Measurements from ENCODE around the gene GNL2.

Gene GNL2

GRCh38 chr1:37633938-37634243, 38.2 kb upstream of the GNL2 start:
- Mint-ChIP-seq H3K27ac (no peak overlapping the region), H3K36me3 (ENCODE audit: low read depth) (no peaks in the 10 kb centered on the region), H3K4me3 (peak overlapping the region; percentile 73 to 78 (median 77)), H3K4me1 (peaks cover 19% of the 10 kb centered on the region), H3K9me3 (no peaks in the 10 kb centered on the region), H3K27me3 (ENCODE audit: low read depth) (peaks cover 54% of the 10 kb centered on the region)
- no peak for TF ChIP-seq CTCF (IDR thresholded peaks at IDR 0.05; ENCODE audit: unreplicated experiment in 3 of 3)

- Mint-ChIP-seq H3K36me3 (ENCODE audit: low read depth) (no peaks in the 10 kb centered on the region), H3K9me3 (no peaks in the 10 kb centered on the region), H3K27ac (no peak overlapping the region), H3K4me3 (peak overlapping the region; percentile 77 to 87 (median 78)), H3K4me1 (peaks cover 19% of the 10 kb centered on the region), H3K27me3 (ENCODE audit: low read depth) (peaks cover 60% of the 10 kb centered on the region)
- no peak for TF ChIP-seq CTCF (IDR thresholded peaks at IDR 0.05; ENCODE audit: unreplicated experiment in 3 of 3)
Measured at GRCh38 chr1:37633040-37633937, 37.6 kb upstream of the GNL2 start.

GRCh38 chr1:37631036-37631435, 35.3 kb upstream of the GNL2 start:
- no peaks in the 10 kb centered on the region for H3K36me3 Mint-ChIP-seq (ENCODE audit: low read depth)
- H3K9me3 Mint-ChIP-seq = no peaks in the 10 kb centered on the region
- peaks cover 19% of the 10 kb centered on the region for H3K4me1 Mint-ChIP-seq
- peak overlapping the region in 2 of 3 experiments; percentile 18 to 51 for H3K27ac Mint-ChIP-seq
- H3K4me3 Mint-ChIP-seq = peak overlapping the region in 2 of 3 experiments; percentile 1 to 14
- peaks cover 83% of the 10 kb centered on the region for H3K27me3 Mint-ChIP-seq (ENCODE audit: low read depth)
- no peak for TF ChIP-seq CTCF (IDR thresholded peaks at IDR 0.05; ENCODE audit: unreplicated experiment in 3 of 3)

GRCh38 chr1:37630426-37631028, 34.8 kb upstream of the GNL2 start:
- Mint-ChIP-seq H3K27ac (peak overlapping the region in 1 of 3 experiments; percentile 51), H3K36me3 (ENCODE audit: low read depth) (no peaks in the 10 kb centered on the region), H3K4me1 (peaks cover 16% of the 10 kb centered on the region), H3K27me3 (ENCODE audit: low read depth) (peaks cover 88% of the 10 kb centered on the region), H3K9me3 (no peaks in the 10 kb centered on the region), H3K4me3 (peak overlapping the region in 1 of 3 experiments; percentile 13)
- no peak for TF ChIP-seq CTCF (IDR thresholded peaks at IDR 0.05; ENCODE audit: unreplicated experiment in 3 of 3)

GRCh38 chr1:37629726-37630425, 34.1 kb upstream of the GNL2 start:
- peaks cover 95% of the 10 kb centered on the region for H3K27me3 Mint-ChIP-seq (ENCODE audit: low read depth)
- H3K36me3 Mint-ChIP-seq (ENCODE audit: low read depth) = no peaks in the 10 kb centered on the region
- no peaks in the 10 kb centered on the region for H3K9me3 Mint-ChIP-seq
- peak overlapping the region in 1 of 3 experiments; percentile 11 for H3K4me3 Mint-ChIP-seq
- peaks cover 10% of the 10 kb centered on the region for H3K4me1 Mint-ChIP-seq
- no peak overlapping the region for H3K27ac Mint-ChIP-seq
- TF ChIP-seq CTCF (IDR thresholded peaks at IDR 0.05; ENCODE audit: unreplicated experiment in 3 of 3) = no peak
